Ishikawa (cell line): ENCODE measurements around the gene SEMA3G.

Source experiments
- CEBPB ChIP-seq: IDR thresholded peaks from 2 replicates; pipeline ENCODE4 v1.6.1; 2012
- CREB1 ChIP-seq: IDR thresholded peaks from 2 replicates; pipeline ENCODE4 v1.6.1; 2012; ENCODE audit warnings: low read depth
- EGR1 ChIP-seq: IDR thresholded peaks from 2 replicates; pipeline ENCODE4 v1.6.1; 2012
- EP300 ChIP-seq: IDR thresholded peaks from 2 replicates; pipeline ENCODE4 v1.6.1; 2012; ENCODE audit warnings: borderline replicate concordance
- MAX ChIP-seq: IDR thresholded peaks from 2 replicates; pipeline ENCODE4 v1.6.1; 2012
- NFIC ChIP-seq: IDR thresholded peaks from 2 replicates; pipeline ENCODE4 v1.6.1; 2012
- RAD21 ChIP-seq: IDR thresholded peaks from 2 replicates; pipeline ENCODE4 v1.6.1; 2012; ENCODE audit warnings: low read depth
- REST ChIP-seq: IDR thresholded peaks from 2 replicates; pipeline ENCODE4 v1.6.1; 2012; ENCODE audit warnings: low read depth, mild to moderate bottlenecking
- TAF1 ChIP-seq: IDR thresholded peaks from 2 replicates; pipeline ENCODE4 v1.6.1; 2012; ENCODE audit warnings: low read depth, mild to moderate bottlenecking
- TCF12 ChIP-seq: IDR thresholded peaks from 2 replicates; pipeline ENCODE4 v1.6.1; 2012; ENCODE audit warnings: low read depth
- TEAD4 ChIP-seq: IDR thresholded peaks from 2 replicates; pipeline ENCODE4 v1.6.1; 2012
- USF1 ChIP-seq: IDR thresholded peaks from 2 replicates; pipeline ENCODE4 v1.6.1; 2012
- YY1 ChIP-seq: IDR thresholded peaks from 2 replicates; pipeline ENCODE4 v1.6.1; 2012; ENCODE audit warnings: low read depth
- ZBTB7A ChIP-seq: IDR thresholded peaks from 2 replicates; pipeline ENCODE4 v1.6.1; 2012; ENCODE audit warnings: low read depth

The SEMA3G gene

GRCh38 chr3:52452570-52453221 is 7.8 kb upstream of the SEMA3G start:
- no peak for TF ChIP-seq TAF1
- no peak for TF ChIP-seq YY1
- TF ChIP-seq NFIC: no peak
- peak; percentile 51; the same call in 1 of the 2 replicates for TF ChIP-seq TCF12
- 0 out of 2 replicates have a peak, but pooled peaks have one; percentile 10 for TF ChIP-seq ZBTB7A
- peak; percentile 45; the same call in 1 of the 2 replicates for TF ChIP-seq TEAD4
- TF ChIP-seq REST: no peak
- TF ChIP-seq CREB1: no peak
- peak; percentile 87 for TF ChIP-seq EGR1
- TF ChIP-seq USF1: no peak
- no peak for TF ChIP-seq RAD21

GRCh38 chr3:52452126-52452525 is 7.2 kb upstream of the SEMA3G start:
- TF ChIP-seq MAX: no peak
- TF ChIP-seq TCF12: no peak
- TF ChIP-seq ZBTB7A: no peak
- TF ChIP-seq NFIC: no peak
- TF ChIP-seq TEAD4: no peak
- TF ChIP-seq RAD21: no peak
- TF ChIP-seq REST: no peak
- no peak for TF ChIP-seq EGR1
- no peak for TF ChIP-seq EP300
- TF ChIP-seq CEBPB: no peak
- TF ChIP-seq USF1: no peak
- TF ChIP-seq CREB1: no peak
- TF ChIP-seq TAF1: no peak

- TF ChIP-seq TEAD4 (no peak), REST (no peak), TCF12 (no peak), MAX (no peak), TAF1 (no peak), CREB1 (no peak)
These were observed 6.6 kb upstream of the SEMA3G start for GRCh38 chr3:52451237-52452083.

- TF ChIP-seq CREB1: no peak
- TF ChIP-seq ZBTB7A: no peak; the same call in 1 of the 2 replicates
- TF ChIP-seq EP300: no peak
- no peak for TF ChIP-seq TEAD4
- no peak for TF ChIP-seq TAF1
These were observed 5.8 kb upstream of the SEMA3G start for GRCh38 chr3:52450489-52451236.
